DND-41 (cell line): ENCODE results near the gene ALDOA.

ENCODE experiments used
- ATAC-seq: fragments of 200-7000 bp; cut with Tn5 transposase; 3 replicates; pipeline ENCODE4 v1.9.1; 2021; ENCODE audit warnings: low read depth; ENCODE audit not compliant: insufficient read depth
- DNase-seq: peaks from one replicate; pipeline ENCODE4 v3.0.0-alpha.2; 2020
- H2AFZ ChIP-seq: 2 replicates; pipeline ENCODE4 v1.6.0; 2012; ENCODE audit warnings: low read depth, low read length
- H3K27ac ChIP-seq: 2 replicates; pipeline ENCODE4 v1.5.1; 2012; ENCODE audit warnings: low read length, inconsistent platforms
- H3K27me3 ChIP-seq: fragments of 200-600 bp; sonication (generic); 2 replicates; pipeline ENCODE4 v1.6.0; 2012; ENCODE audit warnings: low read length, mild to moderate bottlenecking, inconsistent platforms; ENCODE audit not compliant: insufficient read depth, poor library complexity
- H3K36me3 ChIP-seq: 2 replicates; pipeline ENCODE4 v1.5.1; 2012; ENCODE audit warnings: low read length, inconsistent platforms; ENCODE audit not compliant: insufficient read depth
- H3K4me1 ChIP-seq: 2 replicates; pipeline ENCODE4 v1.5.1; 2012; ENCODE audit warnings: mild to moderate bottlenecking, low read length; ENCODE audit not compliant: insufficient read depth
- H3K4me2 ChIP-seq: 2 replicates; pipeline ENCODE4 v1.6.0; 2012; ENCODE audit warnings: mild to moderate bottlenecking, moderate library complexity, low read length, inconsistent platforms; ENCODE audit not compliant: insufficient read depth
- H3K4me3 ChIP-seq, 2 experiments: fragments of 200-600 bp in 1 of 2; shearing (Covaris generic) in 1 of 2; 2 replicates each; pipeline ENCODE4 v1.5.1; 2012 to 2016; ENCODE audit warnings: inconsistent platforms in 2 of 2, low read length in 2 of 2, mild to moderate bottlenecking in 2 of 2, low read depth in 1 of 2, moderate library complexity in 1 of 2
- H3K79me2 ChIP-seq: 2 replicates; pipeline ENCODE4 v1.6.0; 2012; ENCODE audit warnings: low read length, inconsistent platforms; ENCODE audit not compliant: insufficient read depth
- H3K9ac ChIP-seq: 2 replicates; pipeline ENCODE4 v1.6.0; 2012; ENCODE audit warnings: low read depth, mild to moderate bottlenecking, inconsistent platforms, low read length, moderate library complexity
- H3K9me3 ChIP-seq: 2 replicates; pipeline ENCODE4 v1.5.1; 2012; ENCODE audit warnings: low read length, moderate library complexity, mild to moderate bottlenecking, inconsistent platforms; ENCODE audit not compliant: insufficient read depth, severe bottlenecking
- H4K20me1 ChIP-seq: 2 replicates; pipeline ENCODE4 v1.6.0; 2012; ENCODE audit warnings: low read length; ENCODE audit not compliant: insufficient read depth
- EZH2 ChIP-seq: IDR thresholded peaks from 3 replicates; pipeline ENCODE4 v1.6.1; 2012; ENCODE audit warnings: borderline replicate concordance, low read depth, mild to moderate bottlenecking, moderate library complexity, low read length, inconsistent platforms; ENCODE audit not compliant: severe bottlenecking
- TF ChIP-seq, protein P1 (sequence below): IDR thresholded peaks from 2 replicates; pipeline ENCODE4 v1.5.1; 2012; ENCODE audit warnings: borderline replicate concordance, low read length, moderate library complexity, mild to moderate bottlenecking; ENCODE audit not compliant: poor library complexity, severe bottlenecking; ENCODE audit errors: extremely low read depth

ALDOA gene

DNA sequence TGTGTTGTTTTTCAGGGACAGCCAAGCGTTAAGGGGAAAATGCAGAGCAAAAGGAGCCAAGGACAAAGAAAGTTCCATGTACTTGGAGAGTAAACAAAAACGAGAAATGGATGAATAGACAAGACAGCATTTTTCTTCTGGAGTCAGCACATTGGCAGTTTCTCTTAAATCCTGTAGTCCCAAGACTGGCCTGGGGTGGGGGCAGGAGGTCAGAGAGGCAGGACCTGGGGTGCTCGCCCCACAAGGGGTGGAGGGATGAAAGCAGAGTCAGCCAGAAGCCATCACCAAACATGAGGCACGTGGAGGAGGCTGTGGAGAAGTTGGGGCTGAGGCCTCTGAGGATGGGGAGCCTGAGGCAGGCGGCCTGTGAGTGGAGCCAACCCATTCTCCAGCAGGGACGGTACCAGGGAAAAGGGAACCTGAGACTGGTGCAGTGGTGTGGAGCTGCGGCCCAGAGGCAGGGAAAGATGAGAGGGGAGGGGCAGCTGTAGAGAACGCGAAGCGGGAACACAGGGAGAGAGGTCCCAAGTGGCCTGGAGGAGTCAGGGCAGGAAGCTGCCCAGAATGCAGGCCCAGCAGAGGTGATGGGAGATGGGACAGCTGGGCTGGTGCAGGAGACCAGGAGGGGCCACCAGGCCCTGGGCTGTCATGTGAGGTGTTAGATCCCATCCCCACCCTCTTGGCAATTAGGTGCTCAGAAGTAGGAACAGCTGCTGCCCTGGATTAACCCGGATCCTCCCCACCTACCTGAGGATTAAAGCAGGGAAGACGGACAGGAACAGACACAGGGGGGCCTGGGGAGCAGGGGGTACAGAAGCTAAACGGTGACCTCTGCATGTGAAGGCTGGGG lies 37.7 kb upstream of the ALDOA start:
- peaks cover 9% of the 10 kb centered on the region; the same call in 1 of the 2 replicates for H4K20me1 ChIP-seq
- no peak overlapping the region for H3K4me3 ChIP-seq
- no peaks in the 10 kb centered on the region for H3K27me3 ChIP-seq
- TF ChIP-seq, protein P1, sequence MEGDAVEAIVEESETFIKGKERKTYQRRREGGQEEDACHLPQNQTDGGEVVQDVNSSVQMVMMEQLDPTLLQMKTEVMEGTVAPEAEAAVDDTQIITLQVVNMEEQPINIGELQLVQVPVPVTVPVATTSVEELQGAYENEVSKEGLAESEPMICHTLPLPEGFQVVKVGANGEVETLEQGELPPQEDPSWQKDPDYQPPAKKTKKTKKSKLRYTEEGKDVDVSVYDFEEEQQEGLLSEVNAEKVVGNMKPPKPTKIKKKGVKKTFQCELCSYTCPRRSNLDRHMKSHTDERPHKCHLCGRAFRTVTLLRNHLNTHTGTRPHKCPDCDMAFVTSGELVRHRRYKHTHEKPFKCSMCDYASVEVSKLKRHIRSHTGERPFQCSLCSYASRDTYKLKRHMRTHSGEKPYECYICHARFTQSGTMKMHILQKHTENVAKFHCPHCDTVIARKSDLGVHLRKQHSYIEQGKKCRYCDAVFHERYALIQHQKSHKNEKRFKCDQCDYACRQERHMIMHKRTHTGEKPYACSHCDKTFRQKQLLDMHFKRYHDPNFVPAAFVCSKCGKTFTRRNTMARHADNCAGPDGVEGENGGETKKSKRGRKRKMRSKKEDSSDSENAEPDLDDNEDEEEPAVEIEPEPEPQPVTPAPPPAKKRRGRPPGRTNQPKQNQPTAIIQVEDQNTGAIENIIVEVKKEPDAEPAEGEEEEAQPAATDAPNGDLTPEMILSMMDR = no peak
- TF ChIP-seq EZH2 = no peak
- H3K9me3 ChIP-seq = no peaks in the 10 kb centered on the region
- H3K9ac ChIP-seq = no peak overlapping the region
- no peak overlapping the region for H3K4me2 ChIP-seq
- ATAC-seq (no peak), DNase-seq (no peak)
- no peaks in the 10 kb centered on the region for H3K79me2 ChIP-seq
- no peak overlapping the region for H3K27ac ChIP-seq
- H3K36me3 ChIP-seq = no peaks in the 10 kb centered on the region
- no peak overlapping the region for H2AFZ ChIP-seq
- no peaks in the 10 kb centered on the region for H3K4me1 ChIP-seq

DNA sequence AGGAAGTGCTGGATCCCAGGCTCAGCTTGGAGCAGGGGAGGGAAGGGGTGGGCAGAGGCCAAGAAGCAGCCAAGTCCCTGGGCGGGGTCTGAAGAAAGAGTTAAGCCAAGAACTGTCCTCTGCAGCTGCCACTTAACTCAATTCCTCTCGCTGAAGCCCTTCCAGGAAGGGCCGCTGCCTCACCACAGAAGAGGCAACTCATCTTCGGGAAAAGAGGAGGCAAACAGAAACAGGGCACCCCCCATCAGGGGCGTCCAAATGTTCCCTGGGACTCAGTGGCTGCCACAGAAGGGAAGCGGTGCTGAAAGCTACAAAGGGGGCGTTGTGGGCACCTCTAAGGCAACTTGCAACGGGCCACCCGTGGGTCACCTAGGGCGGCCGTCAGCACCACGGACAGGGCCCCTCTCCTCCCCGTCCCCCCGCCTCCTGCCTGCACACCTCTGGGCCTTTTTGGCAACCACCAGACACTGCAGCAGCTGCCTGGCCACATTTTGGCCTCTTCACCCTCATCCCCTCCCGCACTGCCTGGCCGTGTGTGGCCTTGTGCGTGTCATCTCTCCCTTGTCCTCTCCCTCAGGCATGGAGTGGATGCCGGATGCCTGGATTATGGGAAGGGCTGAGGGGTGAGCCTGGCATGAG lies 37.0 kb upstream of the ALDOA start:
- no peak for TF ChIP-seq EZH2
- TF ChIP-seq, protein P1 = no peak
- no peaks in the 10 kb centered on the region for H3K4me1 ChIP-seq
- H3K79me2 ChIP-seq = no peaks in the 10 kb centered on the region
- no peak overlapping the region for H3K4me3 ChIP-seq
- ATAC-seq (peak; percentile 66), DNase-seq (peak; percentile 58)
- H3K4me2 ChIP-seq = no peak overlapping the region
- no peak overlapping the region for H3K9ac ChIP-seq
- no peak overlapping the region for H3K27ac ChIP-seq
- H3K27me3 ChIP-seq = no peaks in the 10 kb centered on the region
- H3K36me3 ChIP-seq = no peaks in the 10 kb centered on the region
- no peak overlapping the region for H2AFZ ChIP-seq
- no peaks in the 10 kb centered on the region for H3K9me3 ChIP-seq
- H4K20me1 ChIP-seq = peaks cover 9% of the 10 kb centered on the region; the same call in 1 of the 2 replicates

DNA sequence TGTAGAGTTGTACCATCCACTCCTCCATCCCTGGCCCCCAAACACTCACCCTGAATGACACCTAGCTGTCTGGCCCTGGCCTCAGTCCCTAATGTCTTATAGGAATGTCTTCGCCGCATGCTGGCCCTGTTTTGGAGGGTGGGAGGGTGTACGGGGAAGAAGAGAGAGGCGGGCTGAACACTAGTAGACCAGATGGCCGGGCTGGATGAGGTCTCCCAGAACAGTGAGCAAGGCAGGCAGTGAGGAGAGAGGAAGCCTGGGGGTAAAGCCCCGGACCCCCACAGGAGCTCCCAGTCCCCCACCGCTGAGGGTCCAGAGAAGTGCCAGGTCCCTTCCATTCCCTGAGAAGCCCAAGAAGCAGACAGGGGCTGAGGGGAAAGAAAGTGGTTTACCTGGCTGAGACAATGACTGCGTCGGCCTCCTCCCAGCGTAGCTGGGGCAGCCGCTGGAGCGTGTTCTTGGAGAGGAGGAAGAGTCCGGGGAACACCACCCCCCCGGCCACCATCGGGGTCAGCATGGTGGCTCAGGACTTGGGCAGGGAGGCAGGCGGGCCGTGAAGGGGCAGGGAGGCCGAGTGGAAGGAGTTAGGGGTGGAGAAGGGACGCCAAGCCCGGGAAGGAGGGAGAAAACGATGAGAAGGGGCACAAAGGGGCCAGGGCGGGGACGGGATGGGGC lies 35.4 kb upstream of the ALDOA start:
- H3K36me3 ChIP-seq = no peaks in the 10 kb centered on the region
- ATAC-seq = no peak
- no peak overlapping the region for H3K27ac ChIP-seq
- H3K4me2 ChIP-seq = no peak overlapping the region
- no peak for DNase-seq
- no peak for TF ChIP-seq EZH2
- TF ChIP-seq, protein P1 = no peak
- H3K79me2 ChIP-seq = no peaks in the 10 kb centered on the region
- H3K9me3 ChIP-seq = no peaks in the 10 kb centered on the region
- H3K9ac ChIP-seq = no peak overlapping the region
- no peak overlapping the region for H3K4me3 ChIP-seq
- H3K4me1 ChIP-seq = no peaks in the 10 kb centered on the region
- H4K20me1 ChIP-seq = peaks cover 9% of the 10 kb centered on the region; the same call in 1 of the 2 replicates
- no peaks in the 10 kb centered on the region for H3K27me3 ChIP-seq
- no peak overlapping the region for H2AFZ ChIP-seq
